H9 (cell line): ENCODE results near the gene TMC6. TPM values are rescaled to one million over a fixed set of nuclear protein-coding genes. Genes with fewer than 3 reads are reported as not detected.

Source experiments
- DNase-seq: peaks from one replicate; pipeline ENCODE4 v3.0.0-alpha.2; 2017
- H2AFZ ChIP-seq: one replicate; pipeline ENCODE4 v1.6.1; 2013; ENCODE audit warnings: mild to moderate bottlenecking, low read length, control low read depth, moderate library complexity
- H2AK5ac ChIP-seq: 2 replicates; pipeline ENCODE4 v1.6.1; 2013; ENCODE audit warnings: low read length, control low read depth, mixed read lengths; ENCODE audit not compliant: insufficient read length
- H2BK120ac ChIP-seq: one replicate; pipeline ENCODE4 v1.6.1; 2013; ENCODE audit warnings: low read depth, mild to moderate bottlenecking, low read length, control low read depth, inconsistent platforms; ENCODE audit not compliant: poor library complexity, severe bottlenecking
- H2BK12ac ChIP-seq: 2 replicates; pipeline ENCODE4 v1.6.1; 2013; ENCODE audit warnings: low read length, control low read depth, mixed read lengths, low read depth; ENCODE audit not compliant: insufficient read length
- H2BK15ac ChIP-seq: 2 replicates; pipeline ENCODE4 v1.6.1; 2013; ENCODE audit warnings: low read depth, low read length, control low read depth
- H2BK20ac ChIP-seq: one replicate; pipeline ENCODE4 v1.6.1; 2013; ENCODE audit warnings: low read depth, mild to moderate bottlenecking, low read length, control low read depth, inconsistent platforms; ENCODE audit not compliant: poor library complexity, severe bottlenecking
- H2BK5ac ChIP-seq: 2 replicates; pipeline ENCODE4 v1.6.1; 2013; ENCODE audit warnings: low read length, control low read depth, mixed read lengths; ENCODE audit not compliant: insufficient read length
- H3K14ac ChIP-seq: 2 replicates; pipeline ENCODE4 v1.6.1; 2013; ENCODE audit warnings: low read length, control low read depth; ENCODE audit not compliant: insufficient read depth
- H3K18ac ChIP-seq: 2 replicates; pipeline ENCODE4 v1.6.1; 2013; ENCODE audit warnings: low read depth, mild to moderate bottlenecking, mixed read lengths, low read length, control low read depth; ENCODE audit not compliant: insufficient read length
- H3K23ac ChIP-seq: 2 replicates; pipeline ENCODE4 v1.6.1; 2013; ENCODE audit warnings: low read length, control low read depth, mixed read lengths, low read depth; ENCODE audit not compliant: insufficient read length
- H3K23me2 ChIP-seq: 2 replicates; pipeline ENCODE4 v1.6.1; 2013; ENCODE audit warnings: low read depth, mild to moderate bottlenecking, mixed read lengths, low read length, control low read depth; ENCODE audit not compliant: insufficient read length, poor library complexity, severe bottlenecking
- H3K27ac ChIP-seq: 2 replicates; pipeline ENCODE4 v1.5.1; 2013; ENCODE audit warnings: low read length, control low read depth, mixed read lengths, low read depth; ENCODE audit not compliant: insufficient read length
- H3K27me3 ChIP-seq: 2 replicates; pipeline ENCODE4 v1.6.1; 2013; ENCODE audit warnings: low read length, control low read depth, inconsistent platforms; ENCODE audit not compliant: insufficient read depth
- H3K4ac ChIP-seq: 2 replicates; pipeline ENCODE4 v1.6.1; 2013; ENCODE audit warnings: low read depth, mild to moderate bottlenecking, control low read depth, inconsistent platforms, low read length, moderate library complexity
- H3K4me1 ChIP-seq: 2 replicates; pipeline ENCODE4 v1.6.1; 2013; ENCODE audit warnings: low read length, control low read depth, inconsistent platforms; ENCODE audit not compliant: insufficient read depth
- H3K4me2 ChIP-seq: 2 replicates; pipeline ENCODE4 v1.6.1; 2013; ENCODE audit warnings: low read length, control low read depth, mixed read lengths; ENCODE audit not compliant: insufficient read length, insufficient read depth
- H3K56ac ChIP-seq: 2 replicates; pipeline ENCODE4 v1.6.1; 2013; ENCODE audit warnings: low read depth, mild to moderate bottlenecking, mixed read lengths, low read length, control low read depth; ENCODE audit not compliant: insufficient read length
- H3K79me1 ChIP-seq: 2 replicates; pipeline ENCODE4 v1.6.1; 2013; ENCODE audit warnings: low read depth, mild to moderate bottlenecking, moderate library complexity, low read length, control low read depth, inconsistent platforms; ENCODE audit not compliant: insufficient read depth, poor library complexity, severe bottlenecking
- H3K79me2 ChIP-seq: 2 replicates; pipeline ENCODE4 v1.6.1; 2013; ENCODE audit warnings: low read length, control low read depth, inconsistent platforms; ENCODE audit not compliant: insufficient read depth
- H3K9ac ChIP-seq: 2 replicates; pipeline ENCODE4 v1.6.1; 2013; ENCODE audit warnings: low read length, control low read depth, mixed read lengths; ENCODE audit not compliant: insufficient read length; ENCODE audit errors: extremely low read depth
- H3K9me3 ChIP-seq: one replicate; pipeline ENCODE4 v1.6.1; 2013; ENCODE audit warnings: low read depth, low read length, inconsistent platforms; ENCODE audit not compliant: control insufficient read depth
- H3T11ph ChIP-seq: one replicate; pipeline ENCODE4 v1.6.1; 2013; ENCODE audit warnings: mild to moderate bottlenecking, low read length, control low read depth, inconsistent platforms
- H4K20me1 ChIP-seq: one replicate; pipeline ENCODE4 v1.6.1; 2013; ENCODE audit not compliant: control insufficient read depth, insufficient read length, insufficient read depth
- H4K5ac ChIP-seq: 2 replicates; pipeline ENCODE4 v1.6.1; 2013; ENCODE audit warnings: low read depth, mild to moderate bottlenecking, mixed read lengths, low read length, control low read depth; ENCODE audit not compliant: insufficient read length
- H4K8ac ChIP-seq: replicated peaks from 2 replicates; pipeline ENCODE4 v1.6.1; 2013; ENCODE audit warnings: low read length, control low read depth, mixed read lengths, low read depth; ENCODE audit not compliant: insufficient read length
- H4K91ac ChIP-seq: 2 replicates; pipeline ENCODE4 v1.6.1; 2013; ENCODE audit warnings: low read depth, mild to moderate bottlenecking, moderate library complexity, mixed read lengths, low read length, control low read depth; ENCODE audit not compliant: insufficient read length
- H3K27ac Mint-ChIP-seq, 3 experiments: 2 replicates in 2 of 3; 3 replicates in 1 of 3; pipeline ENCODE4 v1.8.0; 2020 to 2021; ENCODE audit warnings: mixed read lengths in 3 of 3, mild to moderate bottlenecking in 1 of 3, moderate library complexity in 1 of 3
- H3K27me3 Mint-ChIP-seq: 2 replicates; pipeline ENCODE4 v1.8.0; 2021; ENCODE audit warnings: low read depth, mild to moderate bottlenecking, moderate library complexity, mixed read lengths
- H3K36me3 Mint-ChIP-seq, 3 experiments: 2 replicates in 2 of 3; 3 replicates in 1 of 3; pipeline ENCODE4 v1.8.0; 2020 to 2021; ENCODE audit warnings: low read depth in 3 of 3, mixed read lengths in 3 of 3; ENCODE audit not compliant: insufficient read depth in 1 of 3
- H3K4me1 Mint-ChIP-seq, 2 experiments: 2 replicates each; pipeline ENCODE4 v1.8.0; 2020; ENCODE audit warnings: mixed read lengths in 2 of 2
- H3K4me3 Mint-ChIP-seq, 2 experiments: 2 replicates in 1 of 2; 3 replicates in 1 of 2; pipeline ENCODE4 v1.8.0; 2020 to 2021; ENCODE audit warnings: mild to moderate bottlenecking in 2 of 2, mixed read lengths in 2 of 2, moderate library complexity in 1 of 2
- H3K9me3 Mint-ChIP-seq, 2 experiments: 2 replicates in 1 of 2; 3 replicates in 1 of 2; pipeline ENCODE4 v1.8.0; 2020; ENCODE audit warnings: mild to moderate bottlenecking in 2 of 2, mixed read lengths in 2 of 2, moderate library complexity in 1 of 2
- WGBS: extraction: QIAGEN DNeasy Blood & Tissue Kit; methylation state at CpG from one replicate; pipeline ENCODE4 v1.1.7; 2013; ENCODE audit warnings: missing lambda C conversion rate, low lambda C conversion rate, mixed read lengths; ENCODE audit not compliant: insufficient read length; ENCODE audit errors: extremely low coverage; 5-methylcytosine and 5-hydroxymethylcytosine counted together
- total RNA-seq: library from RNA; stranded (reverse); gene quantifications from 2 replicates; pipeline ENCODE4 v1.2.1, GENCODE V29; 2021
- TF ChIP-seq, protein P1 (sequence below): fragments of 200-600 bp; sonication (generic); conservative IDR thresholded peaks from 3 replicates; pipeline ENCODE4 v1.8.0; 2021; ENCODE audit warnings: antibody characterized with exemption, mild to moderate bottlenecking

Gene TMC6
- total RNA-seq, 1 experiment from 2014 or later = 86.8 TPM

DNA sequence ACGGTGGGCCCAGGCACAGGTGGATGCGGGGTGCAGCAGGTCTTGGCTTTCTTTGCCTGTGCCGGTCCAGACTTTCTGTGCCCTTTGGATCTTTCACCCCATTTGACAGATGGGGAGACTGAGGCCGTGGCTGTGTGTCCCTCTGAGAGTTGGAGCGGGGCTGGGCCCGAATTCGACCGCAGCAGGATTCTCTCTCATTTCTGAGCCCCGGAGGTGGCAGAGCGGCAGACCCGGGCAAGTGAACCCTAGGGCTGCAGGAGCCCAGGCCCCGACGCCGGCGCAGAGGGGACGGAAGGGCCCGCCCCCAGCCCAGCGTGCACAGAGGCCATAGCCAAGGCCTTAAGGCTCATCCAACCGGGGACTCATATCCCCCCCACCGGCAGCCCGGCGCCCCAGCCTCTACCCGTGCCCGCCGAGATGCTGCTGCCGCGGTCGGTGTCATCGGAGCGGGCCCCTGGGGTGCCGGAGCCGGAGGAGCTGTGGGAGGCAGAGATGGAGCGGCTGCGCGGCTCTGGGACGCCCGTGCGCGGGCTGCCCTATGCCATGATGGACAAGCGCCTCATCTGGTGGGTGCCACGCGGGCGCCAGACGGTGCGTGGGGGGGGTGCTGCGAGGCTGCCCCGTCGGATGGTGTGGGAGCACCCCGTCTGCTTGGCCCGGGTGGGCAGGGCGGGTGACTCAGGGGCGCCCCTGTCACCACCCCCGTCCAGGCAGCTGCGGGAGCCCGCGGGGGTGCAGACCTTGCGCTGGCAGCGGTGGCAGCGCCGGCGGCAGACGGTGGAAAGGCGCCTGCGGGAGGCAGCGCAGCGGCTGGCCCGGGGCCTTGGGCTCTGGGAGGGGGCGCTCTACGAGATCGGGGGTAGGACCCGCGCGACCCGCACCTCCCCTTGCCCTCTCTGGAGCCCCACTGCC lies 2.9 kb upstream of the TMC6 start:
- Mint-ChIP-seq H3K4me1 (peaks cover 26 to 29% of the 10 kb centered on the region in 2 experiments), H3K9me3 (no peaks in the 10 kb centered on the region; a peak in 2 of 5 replicates), H3K4me3 (peak overlapping the region; percentile 34 to 35; a peak in 3 of 5 replicates), H3K27me3 (peaks cover 21% of the 10 kb centered on the region), H3K27ac (no peak overlapping the region), H3K36me3 (no peaks in the 10 kb centered on the region; a peak in 1 of 7 replicates)
- H4K20me1 ChIP-seq = no peaks in the 10 kb centered on the region
- no peak overlapping the region for H3K4ac ChIP-seq
- H2BK15ac ChIP-seq = no peak overlapping the region
- DNase-seq = no peak
- peaks cover 19% of the 10 kb centered on the region for H3K23me2 ChIP-seq
- peak overlapping the region; percentile 36 for H3K4me2 ChIP-seq
- no peak overlapping the region for H3K56ac ChIP-seq
- H3K14ac ChIP-seq = no peak overlapping the region; the same call in 1 of the 2 replicates
- no peak overlapping the region for H3K9ac ChIP-seq
- H3K79me2 ChIP-seq = no peaks in the 10 kb centered on the region; the same call in 1 of the 2 replicates
- H2BK120ac ChIP-seq = no peak overlapping the region
- H3K4me1 ChIP-seq = peaks cover 14% of the 10 kb centered on the region; the same call in 1 of the 2 replicates
- no peak overlapping the region for H2BK12ac ChIP-seq
- H3T11ph ChIP-seq = no peak overlapping the region
- no peak overlapping the region for H2BK20ac ChIP-seq
- H3K27ac ChIP-seq = no peak overlapping the region
- no peak overlapping the region for H2BK5ac ChIP-seq
- H2AFZ ChIP-seq = no peak overlapping the region
- no CpG with 5 or more reads among the region's 74 CpGs for WGBS
- TF ChIP-seq, protein P1, sequence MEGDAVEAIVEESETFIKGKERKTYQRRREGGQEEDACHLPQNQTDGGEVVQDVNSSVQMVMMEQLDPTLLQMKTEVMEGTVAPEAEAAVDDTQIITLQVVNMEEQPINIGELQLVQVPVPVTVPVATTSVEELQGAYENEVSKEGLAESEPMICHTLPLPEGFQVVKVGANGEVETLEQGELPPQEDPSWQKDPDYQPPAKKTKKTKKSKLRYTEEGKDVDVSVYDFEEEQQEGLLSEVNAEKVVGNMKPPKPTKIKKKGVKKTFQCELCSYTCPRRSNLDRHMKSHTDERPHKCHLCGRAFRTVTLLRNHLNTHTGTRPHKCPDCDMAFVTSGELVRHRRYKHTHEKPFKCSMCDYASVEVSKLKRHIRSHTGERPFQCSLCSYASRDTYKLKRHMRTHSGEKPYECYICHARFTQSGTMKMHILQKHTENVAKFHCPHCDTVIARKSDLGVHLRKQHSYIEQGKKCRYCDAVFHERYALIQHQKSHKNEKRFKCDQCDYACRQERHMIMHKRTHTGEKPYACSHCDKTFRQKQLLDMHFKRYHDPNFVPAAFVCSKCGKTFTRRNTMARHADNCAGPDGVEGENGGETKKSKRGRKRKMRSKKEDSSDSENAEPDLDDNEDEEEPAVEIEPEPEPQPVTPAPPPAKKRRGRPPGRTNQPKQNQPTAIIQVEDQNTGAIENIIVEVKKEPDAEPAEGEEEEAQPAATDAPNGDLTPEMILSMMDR = 0 out of 3 replicates have a peak, but pooled peaks have one; percentile 18
- no peak overlapping the region for H4K91ac ChIP-seq
- H2AK5ac ChIP-seq = no peak overlapping the region
- no peaks in the 10 kb centered on the region; the same call in 1 of the 2 replicates for H3K27me3 ChIP-seq
- H3K9me3 ChIP-seq = no peaks in the 10 kb centered on the region
- no peak overlapping the region for H4K5ac ChIP-seq
- H3K79me1 ChIP-seq = no peaks in the 10 kb centered on the region
- no peak overlapping the region for H3K23ac ChIP-seq
- H4K8ac ChIP-seq = no peak overlapping the region
- no peak overlapping the region for H3K18ac ChIP-seq
